ENCODE measurements around the gene PML. TPM values are rescaled to one million over a fixed set of nuclear protein-coding genes. Genes with fewer than 3 reads are reported as not detected.
"Not testable (repeated sequence)": the region's sequence is repeated elsewhere in the genome, so short reads cannot be mapped to it uniquely, and the experiment has no call there.

PML gene
- total and polyA plus RNA-seq, 2 experiments from 2014 or later, result 15.7 to 29.9 TPM

GRCh38 chr15:74060251-74060650 lies 65.7 kb downstream of the PML start:
- 71% methylated on average over 6 of the region's 6 CpGs for WGBS (ENCODE audit: low lambda C conversion rate, missing lambda C conversion rate)
- H3K9me3 ChIP-seq (ENCODE audit: low read depth), result no peaks in the 10 kb centered on the region
- no peak overlapping the region for H2AFZ ChIP-seq
- TF ChIP-seq EZH2 (IDR thresholded peaks at IDR 0.05; ENCODE audit: borderline replicate concordance) (no peak), CTCF (IDR thresholded peaks at IDR 0.05; ENCODE audit: poor library complexity) (no peak), EZH2phosphoT487 (IDR thresholded peaks at IDR 0.05; ENCODE audit: low read depth, severe bottlenecking, unreplicated experiment) (no peak)
- no peaks in the 10 kb centered on the region for H4K20me1 ChIP-seq (ENCODE audit: insufficient read depth, poor library complexity, severe bottlenecking)
- H3K9me2 ChIP-seq (replicated peaks; ENCODE audit: insufficient read depth), result no peaks in the 10 kb centered on the region
- H3K4me3 ChIP-seq, result no peak overlapping the region
- H3K79me2 ChIP-seq, result no peaks in the 10 kb centered on the region
- no peak overlapping the region for H3K4me2 ChIP-seq
- DNase-seq (ENCODE audit: low spot score), result no peak
- no peaks in the 10 kb centered on the region for H3K36me3 ChIP-seq (replicated peaks; ENCODE audit: insufficient read depth, low read depth)
- no peaks in the 10 kb centered on the region for H3K4me1 ChIP-seq (ENCODE audit: insufficient read depth)
- no peaks in the 10 kb centered on the region for H3K27me3 ChIP-seq
- H3K27ac ChIP-seq, result no peak overlapping the region

GRCh38 chr15:74062236-74062635 lies 67.7 kb downstream of the PML start:
- Histone ChIP-seq H3K4me3 (no peak overlapping the region), H3K27me3 (no peaks in the 10 kb centered on the region), H3K9me3 (ENCODE audit: low read depth) (no peaks in the 10 kb centered on the region), H2AFZ (no peak overlapping the region), H3K4me2 (no peak overlapping the region), H3K27ac (no peak overlapping the region), H3K9me2 (replicated peaks; ENCODE audit: insufficient read depth) (no peaks in the 10 kb centered on the region), H3K4me1 (ENCODE audit: insufficient read depth) (no peaks in the 10 kb centered on the region), H3K79me2 (no peaks in the 10 kb centered on the region), H3K36me3 (replicated peaks; ENCODE audit: insufficient read depth, low read depth) (no peaks in the 10 kb centered on the region), H4K20me1 (ENCODE audit: insufficient read depth, poor library complexity, severe bottlenecking) (no peaks in the 10 kb centered on the region)
- no peak for TF ChIP-seq CTCF (IDR thresholded peaks at IDR 0.05; ENCODE audit: poor library complexity)
- no peak for TF ChIP-seq EZH2phosphoT487 (IDR thresholded peaks at IDR 0.05; ENCODE audit: low read depth, severe bottlenecking, unreplicated experiment)
- TF ChIP-seq EZH2 (IDR thresholded peaks at IDR 0.05; ENCODE audit: borderline replicate concordance), result no peak
- DNase-seq (ENCODE audit: low spot score), result no peak
- 93% methylated on average over 6 of the region's 6 CpGs for WGBS (ENCODE audit: low lambda C conversion rate, missing lambda C conversion rate)

- no peak overlapping the region for H3K4me3 ChIP-seq
- H3K27me3 ChIP-seq, result no peaks in the 10 kb centered on the region
- H3K4me1 ChIP-seq (ENCODE audit: insufficient read depth), result no peaks in the 10 kb centered on the region
- H3K79me2 ChIP-seq, result no peaks in the 10 kb centered on the region
- 93% methylated on average over 7 of the region's 7 CpGs for WGBS (ENCODE audit: low lambda C conversion rate, missing lambda C conversion rate)
- DNase-seq (ENCODE audit: low spot score), result no peak
- no peaks in the 10 kb centered on the region for H3K9me3 ChIP-seq (ENCODE audit: low read depth)
- no peak for TF ChIP-seq EZH2phosphoT487 (IDR thresholded peaks at IDR 0.05; ENCODE audit: low read depth, severe bottlenecking, unreplicated experiment)
- no peak for TF ChIP-seq CTCF (IDR thresholded peaks at IDR 0.05; ENCODE audit: poor library complexity)
- TF ChIP-seq EZH2 (IDR thresholded peaks at IDR 0.05; ENCODE audit: borderline replicate concordance), result no peak
- no peaks in the 10 kb centered on the region for H4K20me1 ChIP-seq (ENCODE audit: insufficient read depth, poor library complexity, severe bottlenecking)
- H3K9me2 ChIP-seq (replicated peaks; ENCODE audit: insufficient read depth), result no peaks in the 10 kb centered on the region
- no peak overlapping the region for H3K4me2 ChIP-seq
- no peaks in the 10 kb centered on the region for H3K36me3 ChIP-seq (replicated peaks; ENCODE audit: insufficient read depth, low read depth)
- no peak overlapping the region for H2AFZ ChIP-seq
- no peak overlapping the region for H3K27ac ChIP-seq
Observed at GRCh38 chr15:74062671-74063070, 68.2 kb downstream of the PML start.

- not testable (repeated sequence) for H3K36me3 ChIP-seq (replicated peaks; ENCODE audit: insufficient read depth, low read depth); H4K20me1 ChIP-seq (ENCODE audit: insufficient read depth, poor library complexity, severe bottlenecking); DNase-seq (ENCODE audit: low spot score); H3K4me3 ChIP-seq; H2AFZ ChIP-seq; H3K27ac ChIP-seq; H3K79me2 ChIP-seq; H3K27me3 ChIP-seq; H3K4me1 ChIP-seq (ENCODE audit: insufficient read depth); H3K9me3 ChIP-seq (ENCODE audit: low read depth); H3K9me2 ChIP-seq (replicated peaks; ENCODE audit: insufficient read depth); H3K4me2 ChIP-seq
- WGBS (ENCODE audit: low lambda C conversion rate, missing lambda C conversion rate), result 83% methylated on average over 14 of the region's 17 CpGs
Observed at GRCh38 chr15:74063425-74064146, 69.1 kb downstream of the PML start.

GRCh38 chr15:74064183-74064582 lies 69.7 kb downstream of the PML start:
- not testable (repeated sequence) for H3K36me3 ChIP-seq (replicated peaks; ENCODE audit: insufficient read depth, low read depth); H3K27me3 ChIP-seq; H3K9me2 ChIP-seq (replicated peaks; ENCODE audit: insufficient read depth); H3K4me3 ChIP-seq; H3K4me2 ChIP-seq; H3K4me1 ChIP-seq (ENCODE audit: insufficient read depth); DNase-seq (ENCODE audit: low spot score); H3K79me2 ChIP-seq; H2AFZ ChIP-seq; H3K27ac ChIP-seq; H4K20me1 ChIP-seq (ENCODE audit: insufficient read depth, poor library complexity, severe bottlenecking); H3K9me3 ChIP-seq (ENCODE audit: low read depth)
- WGBS (ENCODE audit: low lambda C conversion rate, missing lambda C conversion rate), result 95% methylated on average over 3 of the region's 3 CpGs

GRCh38 chr15:74064822-74065221 lies 70.3 kb downstream of the PML start:
- peak; percentile 3 for DNase-seq (ENCODE audit: low spot score)
- not testable (repeated sequence) for H3K27ac ChIP-seq; H3K27me3 ChIP-seq; H3K4me3 ChIP-seq; H3K4me2 ChIP-seq; H3K79me2 ChIP-seq; H3K4me1 ChIP-seq (ENCODE audit: insufficient read depth); H2AFZ ChIP-seq; H3K9me3 ChIP-seq (ENCODE audit: low read depth); H4K20me1 ChIP-seq (ENCODE audit: insufficient read depth, poor library complexity, severe bottlenecking); H3K9me2 ChIP-seq (replicated peaks; ENCODE audit: insufficient read depth); H3K36me3 ChIP-seq (replicated peaks; ENCODE audit: insufficient read depth, low read depth)
- 68% methylated on average over 6 of the region's 8 CpGs for WGBS (ENCODE audit: low lambda C conversion rate, missing lambda C conversion rate)

Data from hepatocyte (in vitro differentiated cells).